IPS-20b (cell line): ENCODE results near the gene ZMIZ2.
A peak's percentile ranks its signal among the peaks of the same experiment; 100 is the strongest.

ENCODE experiments used
- H3K27ac ChIP-seq: one replicate; pipeline ENCODE4 v1.5.1; 2013; ENCODE audit warnings: low read length
- H3K27me3 ChIP-seq: 2 replicates; pipeline ENCODE4 v1.6.1; 2013; ENCODE audit warnings: mild to moderate bottlenecking, low read length, inconsistent platforms; ENCODE audit not compliant: insufficient read depth
- H3K36me3 ChIP-seq: 2 replicates; pipeline ENCODE4 v1.6.1; 2013; ENCODE audit warnings: low read depth, mild to moderate bottlenecking, inconsistent platforms, low read length, moderate library complexity; ENCODE audit not compliant: insufficient read depth
- H3K4me1 ChIP-seq: 2 replicates; pipeline ENCODE4 v1.6.1; 2013; ENCODE audit warnings: mild to moderate bottlenecking, control low read depth, inconsistent platforms, low read length, moderate library complexity; ENCODE audit not compliant: insufficient read depth
- H3K4me3 ChIP-seq: 2 replicates; pipeline ENCODE4 v1.5.1; 2013; ENCODE audit warnings: mild to moderate bottlenecking, low read length, inconsistent platforms
- H3K9ac ChIP-seq: 2 replicates; pipeline ENCODE4 v1.6.1; 2013; ENCODE audit warnings: low read depth, mild to moderate bottlenecking, inconsistent platforms, low read length, moderate library complexity
- H3K9me3 ChIP-seq: 2 replicates; pipeline ENCODE4 v1.6.1; 2013; ENCODE audit warnings: mild to moderate bottlenecking, low read depth, low read length, inconsistent platforms; ENCODE audit not compliant: insufficient read depth

Gene ZMIZ2

DNA sequence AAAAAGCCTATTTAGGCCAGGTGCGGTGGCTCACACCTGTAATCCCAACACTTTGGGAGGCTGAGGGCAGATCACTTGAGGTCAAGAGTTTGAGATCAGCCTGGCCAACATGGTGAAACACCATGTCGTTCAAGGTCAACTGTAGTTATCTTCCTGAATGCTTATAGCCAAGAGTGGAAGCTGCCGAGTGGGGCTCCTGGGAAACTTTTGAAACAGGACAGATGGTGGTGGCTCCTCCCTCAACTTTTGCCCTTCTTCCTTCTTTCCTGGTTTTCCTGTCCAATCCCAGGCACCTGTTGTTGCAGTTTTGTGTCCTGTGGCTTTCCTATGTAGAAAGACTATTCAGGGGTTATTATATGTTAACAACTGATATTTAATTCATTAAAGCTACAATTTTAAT lies 39.1 kb downstream of the ZMIZ2 start:
- Histone ChIP-seq H3K4me1 (no peaks in the 10 kb centered on the region), H3K36me3 (no peaks in the 10 kb centered on the region), H3K4me3 (no peak overlapping the region), H3K27ac (no peak overlapping the region), H3K9me3 (no peaks in the 10 kb centered on the region), H3K27me3 (no peaks in the 10 kb centered on the region), H3K9ac (no peak overlapping the region)

- Histone ChIP-seq H3K27me3 (no peaks in the 10 kb centered on the region), H3K9ac (no peak overlapping the region), H3K4me1 (no peaks in the 10 kb centered on the region), H3K36me3 (no peaks in the 10 kb centered on the region), H3K4me3 (no peak overlapping the region), H3K27ac (no peak overlapping the region), H3K9me3 (no peaks in the 10 kb centered on the region)
Observed at GRCh38 chr7:44789990-44790389, 41.3 kb downstream of the ZMIZ2 start.

DNA sequence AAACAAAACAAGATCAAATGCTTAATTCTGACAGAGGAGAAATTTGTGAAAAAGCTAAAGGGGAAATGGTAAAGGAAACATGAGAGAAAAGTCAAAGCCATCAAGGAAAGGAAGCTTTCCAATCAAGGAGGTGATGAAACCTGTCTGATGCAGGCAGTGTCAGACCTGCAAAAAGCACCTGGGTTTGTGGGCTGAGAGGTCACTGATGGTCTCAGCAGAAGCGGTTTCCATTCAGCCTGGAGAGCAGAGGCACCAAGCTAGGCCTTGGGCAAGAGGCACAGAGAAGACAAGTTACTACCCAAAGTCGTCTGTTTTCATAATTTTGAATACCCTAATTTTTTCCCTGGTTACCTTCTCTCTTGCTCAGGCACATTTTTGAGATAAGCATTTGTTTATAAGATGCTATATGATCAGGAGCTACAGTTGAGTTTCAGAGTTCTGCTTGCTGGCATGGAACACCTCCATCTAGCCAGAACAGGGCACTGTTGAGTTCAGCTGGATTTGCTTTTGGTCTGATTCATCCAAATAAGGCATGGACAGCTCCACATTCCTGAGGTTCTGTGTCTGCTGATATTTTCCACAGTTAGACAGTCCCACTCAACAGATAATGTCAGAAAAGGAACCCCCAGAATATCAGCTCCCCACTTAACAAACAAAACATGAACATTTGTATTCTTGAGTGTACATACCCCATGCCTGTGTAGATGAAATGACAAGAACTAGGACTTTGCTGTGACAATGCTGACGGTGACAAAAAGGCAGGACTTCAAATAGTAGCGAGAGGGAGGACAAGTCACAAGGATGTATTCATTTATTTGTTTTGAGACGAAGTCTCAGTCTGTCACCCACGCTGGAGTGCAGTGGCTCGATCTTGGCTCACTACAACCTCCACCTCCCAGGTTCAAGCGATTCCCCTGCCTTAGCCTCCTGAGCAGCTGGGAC lies 42.9 kb downstream of the ZMIZ2 start:
- H3K27ac ChIP-seq, result no peak overlapping the region

GRCh38 chr7:44793919-44794318 lies 45.3 kb downstream of the ZMIZ2 start:
- no peaks in the 10 kb centered on the region for H3K9me3 ChIP-seq
- H3K4me1 ChIP-seq, result peaks cover 6% of the 10 kb centered on the region; the same call in 1 of the 2 replicates
- H3K4me3 ChIP-seq, result no peak overlapping the region
- peaks cover 20% of the 10 kb centered on the region for H3K36me3 ChIP-seq
- H3K27ac ChIP-seq, result no peak overlapping the region
- H3K27me3 ChIP-seq, result no peaks in the 10 kb centered on the region
- no peak overlapping the region for H3K9ac ChIP-seq

More for the DNA sequence above, 42.9 kb downstream of the ZMIZ2 start:
- Histone ChIP-seq H3K4me1 (no peaks in the 10 kb centered on the region), H3K9me3 (no peaks in the 10 kb centered on the region), H3K9ac (no peak overlapping the region), H3K36me3 (no peaks in the 10 kb centered on the region), H3K27me3 (no peaks in the 10 kb centered on the region), H3K4me3 (no peak overlapping the region)

- Histone ChIP-seq H3K36me3 (peaks cover 24% of the 10 kb centered on the region), H3K27me3 (no peaks in the 10 kb centered on the region), H3K4me1 (peaks cover 6% of the 10 kb centered on the region; the same call in 1 of the 2 replicates), H3K27ac (no peak overlapping the region), H3K4me3 (no peak overlapping the region), H3K9me3 (no peaks in the 10 kb centered on the region), H3K9ac (no peak overlapping the region)
Observed at GRCh38 chr7:44794331-44794730, 45.7 kb downstream of the ZMIZ2 start.

- H3K9me3 ChIP-seq, result no peaks in the 10 kb centered on the region
- no peaks in the 10 kb centered on the region for H3K27me3 ChIP-seq
- peak overlapping the region; percentile 91 for H3K9ac ChIP-seq
- peaks cover 42% of the 10 kb centered on the region for H3K36me3 ChIP-seq
- H3K27ac ChIP-seq, result no peak overlapping the region
- peak overlapping the region; percentile 98 for H3K4me3 ChIP-seq
- H3K4me1 ChIP-seq, result peaks cover 6% of the 10 kb centered on the region; the same call in 1 of the 2 replicates
Observed at GRCh38 chr7:44796034-44796503, 47.4 kb downstream of the ZMIZ2 start.

DNA sequence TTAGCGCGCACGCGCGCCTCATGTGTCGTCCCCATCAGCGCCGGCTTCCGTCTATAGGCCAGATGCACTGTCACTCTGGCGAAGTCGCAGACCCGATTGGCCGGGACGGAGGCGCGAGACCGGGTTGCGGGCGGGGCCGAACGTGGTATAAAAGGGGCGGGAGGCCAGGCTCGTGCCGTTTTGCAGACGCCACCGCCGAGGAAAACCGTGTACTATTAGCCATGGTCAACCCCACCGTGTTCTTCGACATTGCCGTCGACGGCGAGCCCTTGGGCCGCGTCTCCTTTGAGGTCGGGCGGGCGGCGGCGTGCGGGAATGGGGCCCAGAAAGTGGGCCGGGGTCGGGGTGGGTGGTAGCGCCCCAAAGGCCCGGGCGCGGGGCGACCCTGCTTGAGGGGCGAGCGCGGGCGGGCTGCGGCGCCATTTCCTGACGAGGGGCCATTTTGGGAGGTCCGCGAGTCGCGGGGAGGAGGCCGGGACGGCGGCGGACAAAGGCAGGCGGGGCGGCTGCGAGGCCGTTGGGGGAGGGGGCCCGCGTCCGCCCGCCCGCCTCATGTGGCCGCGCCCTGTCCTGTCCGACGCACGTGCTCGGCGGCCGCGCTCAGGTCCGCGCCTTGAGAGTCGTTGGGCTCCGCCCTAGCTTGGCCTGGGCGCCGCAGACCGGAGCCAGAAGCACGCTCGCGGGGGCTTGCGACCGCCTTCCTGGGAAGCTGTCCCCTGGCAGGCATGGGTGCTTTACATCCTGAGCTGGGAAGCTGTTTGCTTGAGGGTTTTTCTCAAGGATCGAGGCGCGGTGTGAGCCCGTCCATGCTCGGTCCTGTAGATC lies 48.1 kb downstream of the ZMIZ2 start, which contains the start of gene PPIA:
Gene PPIA, plus strand, starts transcription at position 178 of the 825 bp plus-strand sequence. Its CDS starts 44 bp downstream, at position 222.
- peaks cover 48% of the 10 kb centered on the region for H3K36me3 ChIP-seq
- peaks cover 6% of the 10 kb centered on the region; the same call in 1 of the 2 replicates for H3K4me1 ChIP-seq
- peak within 1 kb of the TSS; percentile 98 for H3K4me3 ChIP-seq
- peak within 1 kb of the TSS; percentile 99 for H3K27ac ChIP-seq
- peak within 1 kb of the TSS; percentile 100 for H3K9ac ChIP-seq
- H3K27me3 ChIP-seq, result no peaks in the 10 kb centered on the region
- H3K9me3 ChIP-seq, result no peaks in the 10 kb centered on the region

DNA sequence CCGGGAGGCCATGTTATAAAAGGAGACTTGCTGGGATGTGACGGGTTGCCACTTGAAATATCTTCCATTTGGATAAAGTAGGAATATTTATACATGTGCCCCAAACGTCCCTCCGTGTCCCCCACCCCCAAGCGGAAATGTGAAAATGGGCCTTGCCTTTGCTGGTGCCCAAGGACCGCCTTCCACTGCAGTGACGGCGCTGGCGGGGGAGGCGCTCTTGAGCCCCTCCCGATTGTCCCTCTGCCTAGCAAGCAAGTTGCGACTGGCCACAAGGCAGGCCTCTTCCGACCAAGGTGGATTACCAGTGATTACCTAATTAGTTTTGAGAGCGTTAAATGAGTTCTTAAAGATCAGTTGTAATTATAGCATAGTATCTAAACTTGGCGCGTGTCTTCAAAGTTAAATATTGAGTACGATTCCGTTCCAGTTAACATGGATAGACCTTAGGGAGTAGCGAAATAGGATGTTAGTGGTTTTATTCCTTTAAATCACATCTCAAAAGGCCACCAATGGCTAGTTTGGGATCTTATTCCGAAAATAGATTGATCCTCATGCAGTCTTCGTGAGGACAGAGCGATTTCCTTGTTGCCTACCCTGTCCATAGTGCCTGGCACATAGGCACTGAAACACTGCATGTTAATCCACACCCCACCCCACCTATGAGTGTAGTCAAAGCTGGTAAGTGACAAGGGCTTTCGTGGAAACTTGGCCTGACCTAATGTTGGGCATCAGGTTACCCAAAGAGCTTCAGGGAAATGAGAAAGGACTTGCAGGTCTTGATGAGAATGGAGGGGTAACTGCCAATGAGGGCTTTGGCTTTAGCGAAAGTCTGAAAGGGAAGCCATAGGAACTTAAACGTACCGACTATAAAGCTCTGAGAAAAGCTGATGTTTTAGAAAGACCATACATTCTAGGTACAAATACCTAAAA lies 48.9 kb downstream of the ZMIZ2 start:
- H3K9me3 ChIP-seq, result no peaks in the 10 kb centered on the region
- H3K27ac ChIP-seq, result peak overlapping the region; percentile 99
- H3K9ac ChIP-seq, result peak overlapping the region; percentile 100
- H3K4me1 ChIP-seq, result peaks cover 6% of the 10 kb centered on the region; the same call in 1 of the 2 replicates
- H3K27me3 ChIP-seq, result no peaks in the 10 kb centered on the region
- peaks cover 57% of the 10 kb centered on the region for H3K36me3 ChIP-seq
- peak overlapping the region; percentile 98 for H3K4me3 ChIP-seq

- Histone ChIP-seq H3K27me3 (no peaks in the 10 kb centered on the region), H3K4me3 (peak overlapping the region; percentile 98), H3K4me1 (peaks cover 6% of the 10 kb centered on the region; the same call in 1 of the 2 replicates), H3K9me3 (no peaks in the 10 kb centered on the region), H3K36me3 (peaks cover 69% of the 10 kb centered on the region), H3K27ac (no peak overlapping the region), H3K9ac (peak overlapping the region; percentile 100; the same call in 1 of the 2 replicates)
Observed at GRCh38 chr7:44798649-44799305, 50.1 kb downstream of the ZMIZ2 start.

GRCh38 chr7:44799939-44800338 lies 51.3 kb downstream of the ZMIZ2 start:
- Histone ChIP-seq H3K9ac (no peak overlapping the region), H3K27me3 (no peaks in the 10 kb centered on the region), H3K36me3 (peaks cover 74% of the 10 kb centered on the region), H3K4me3 (peak overlapping the region; percentile 98; the same call in 1 of the 2 replicates), H3K4me1 (peaks cover 6% of the 10 kb centered on the region; the same call in 1 of the 2 replicates), H3K27ac (no peak overlapping the region), H3K9me3 (no peaks in the 10 kb centered on the region)
